Keratinocyte (primary cell): ENCODE results near the gene STX8.

Experiments used
- CTCF ChIP-seq, 3 experiments: IDR thresholded peaks in 1 of 3; conservative IDR thresholded peaks in 1 of 3; optimal IDR thresholded peaks in 1 of 3; 2 replicates in 2 of 3; 3 replicates in 1 of 3; pipeline versions ENCODE3 to v1.5.1; 2011; ENCODE audit warnings: low read length in 3 of 3, mild to moderate bottlenecking in 3 of 3, moderate library complexity in 2 of 3, control low read depth in 1 of 3, inconsistent platforms in 1 of 3; ENCODE audit not compliant: insufficient read depth in 2 of 3; ENCODE audit errors: extremely low read depth in 1 of 3
- EZH2 ChIP-seq: IDR thresholded peaks from one replicate; pipeline ENCODE4 v1.6.1; 2012; ENCODE audit warnings: inconsistent platforms, mild to moderate bottlenecking, low read length, moderate library complexity

DNA sequence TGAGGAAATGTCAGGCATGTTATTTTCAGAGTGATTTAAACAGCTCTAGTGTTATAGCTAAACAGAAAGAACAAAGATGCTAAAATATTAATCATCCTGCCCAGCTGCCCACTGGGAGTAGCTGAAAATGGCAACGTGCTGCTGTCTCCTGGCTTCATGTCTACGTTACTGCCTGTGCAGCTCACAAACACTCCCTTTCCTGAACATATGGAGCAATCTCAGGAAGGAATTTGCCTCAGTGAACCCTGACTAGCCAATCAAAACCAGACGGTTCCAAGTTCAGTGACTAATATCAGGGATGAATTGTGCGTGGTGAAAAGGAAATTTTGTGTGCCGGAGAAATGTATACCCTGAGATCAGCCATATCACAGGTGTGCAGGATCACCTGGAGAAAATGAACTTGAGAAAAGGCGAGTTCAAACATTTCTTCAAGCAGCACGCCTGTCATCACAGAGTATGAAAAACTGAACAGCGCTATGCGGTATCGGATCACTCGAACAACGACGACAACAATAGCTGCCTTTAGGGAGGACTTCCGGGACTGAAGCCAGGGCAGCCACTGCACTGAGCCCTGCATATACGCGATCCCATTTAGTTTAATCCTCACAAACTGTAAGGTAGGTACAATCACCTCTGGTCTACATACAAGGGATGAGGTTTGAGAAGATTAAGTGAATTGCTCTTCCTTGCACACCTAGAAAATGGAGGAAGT, 110.3 kb downstream of the STX8 start:
- TF ChIP-seq CTCF (optimal IDR thresholded peaks at IDR 0.05 in 1 of 3, IDR thresholded peaks at IDR 0.05 in 1 of 3, conservative IDR thresholded peaks at IDR 0.05 in 1 of 3; ENCODE audit: extremely low read depth in 1 of 3, insufficient read depth in 2 of 3, low read length in 3 of 3) (no peak), EZH2 (no peak)
